Keratinocyte (primary cell): ENCODE measurements around the gene ZNF205.
"Not testable (repeated sequence)": the region's sequence is repeated elsewhere in the genome, so short reads cannot be mapped to it uniquely, and the experiment has no call there.

Experiments
- CTCF ChIP-seq, 3 experiments: IDR thresholded peaks in 1 of 3; conservative IDR thresholded peaks in 1 of 3; optimal IDR thresholded peaks in 1 of 3; 2 replicates in 2 of 3; 3 replicates in 1 of 3; pipeline versions ENCODE3 to v1.5.1; 2011; ENCODE audit warnings: low read length in 3 of 3, mild to moderate bottlenecking in 3 of 3, moderate library complexity in 2 of 3, control low read depth in 1 of 3, inconsistent platforms in 1 of 3; ENCODE audit not compliant: insufficient read depth in 2 of 3; ENCODE audit errors: extremely low read depth in 1 of 3
- EZH2 ChIP-seq: IDR thresholded peaks from one replicate; pipeline ENCODE4 v1.6.1; 2012; ENCODE audit warnings: inconsistent platforms, mild to moderate bottlenecking, low read length, moderate library complexity

- TF ChIP-seq CTCF (optimal IDR thresholded peaks at IDR 0.05 in 1 of 3, IDR thresholded peaks at IDR 0.05 in 1 of 3, conservative IDR thresholded peaks at IDR 0.05 in 1 of 3; ENCODE audit: extremely low read depth in 1 of 3, insufficient read depth in 2 of 3, low read length in 3 of 3); EZH2: not testable (repeated sequence)
Measured at GRCh38 chr16:3072148-3072547, 40.2 kb upstream of the ZNF205 start.
